B cell (primary cell): ENCODE measurements around the gene QSOX2. TPM values are rescaled to one million over a fixed set of nuclear protein-coding genes. Genes with fewer than 3 reads are reported as not detected.

Source experiments
- ATAC-seq: fragments of 200-7000 bp; cut with Tn5 transposase; one replicate; pipeline ENCODE4 v1.10.0; 2021; ENCODE audit warnings: low read depth, mild to moderate bottlenecking, moderate number of reproducible peaks, moderate library complexity
- CTCF ChIA-PET: fragments of 350-600 bp; sonication (Branson Sonifier 250); formaldehyde crosslinking; loops from one replicate; lab custom pipeline; 2021; ENCODE audit warnings: antibody characterized with exemption, inconsistent platforms; lab: Charles Lee
- POLR2A ChIA-PET: fragments of 350-600 bp; sonication (Branson Sonifier 250); formaldehyde crosslinking; loops from one replicate; lab custom pipeline; 2021; ENCODE audit warnings: antibody characterized with exemption; lab: Charles Lee
- DNase-seq: peaks from one replicate; pipeline ENCODE4 v3.0.0; 2013
- H2AFZ ChIP-seq: 2 replicates; pipeline ENCODE4 v1.6.1; 2012; ENCODE audit warnings: mild to moderate bottlenecking, low read depth, low read length; ENCODE audit not compliant: insufficient read depth, poor library complexity, severe bottlenecking
- H3K27ac ChIP-seq, 2 donors: 1 replicate in 1 of 2; 2 replicates in 1 of 2; pipeline ENCODE4 v1.5.1; 2012 to 2013; ENCODE audit warnings: low read length in 2 of 2, mild to moderate bottlenecking in 2 of 2, moderate library complexity in 1 of 2
- H3K27me3 ChIP-seq, 4 experiments: fragments of 200-600 bp in 1 of 4; sonication (generic) in 1 of 4; replicated peaks in 1 of 4; 1 replicate in 2 of 4; 2 replicates in 2 of 4; pipeline versions ENCODE4 v1.6.1 to v1.7.0; 2013 to 2016; ENCODE audit warnings: low read length in 3 of 4, mild to moderate bottlenecking in 2 of 4, mixed read lengths in 1 of 4, moderate library complexity in 1 of 4; ENCODE audit not compliant: insufficient read depth in 4 of 4, control insufficient read depth in 3 of 4; ENCODE audit errors: control extremely low read depth in 1 of 4
- H3K36me3 ChIP-seq, 2 experiments: replicated peaks in 1 of 2; 1 replicate in 1 of 2; 2 replicates in 1 of 2; pipeline versions ENCODE4 v1.6.1 to v1.7.1; 2013; ENCODE audit warnings: low read length in 1 of 2; ENCODE audit not compliant: insufficient read depth in 2 of 2, control insufficient read depth in 1 of 2; ENCODE audit errors: control extremely low read depth in 1 of 2, extremely low read depth in 1 of 2
- H3K4me1 ChIP-seq, 2 donors: fragments of 200-600 bp in 1 of 2; sonication (generic) in 1 of 2; 1 replicate in 1 of 2; 2 replicates in 1 of 2; pipeline versions ENCODE4 v1.5.1 to v1.6.1; 2013 to 2017; ENCODE audit warnings: low read length in 2 of 2; ENCODE audit not compliant: control insufficient read depth in 2 of 2, insufficient read depth in 2 of 2
- H3K4me2 ChIP-seq: replicated peaks from 2 replicates; pipeline ENCODE3; 2012; ENCODE audit warnings: mild to moderate bottlenecking, low read depth, low read length; ENCODE audit not compliant: poor library complexity, severe bottlenecking
- H3K4me3 ChIP-seq, 5 experiments: fragments of 200-600 bp in 1 of 5; sonication (generic) in 1 of 5; 1 replicate in 3 of 5; 2 replicates in 2 of 5; pipeline versions ENCODE4 v1.5.1 to v1.7.0; 2011 to 2016; ENCODE audit warnings: low read length in 4 of 5, mild to moderate bottlenecking in 4 of 5, low read depth in 2 of 5, control low read depth in 1 of 5, moderate library complexity in 1 of 5; ENCODE audit not compliant: insufficient read depth in 1 of 5; ENCODE audit errors: control extremely low read depth in 1 of 5, extremely low read depth in 1 of 5
- H3K79me2 ChIP-seq: fragments of 200-600 bp; sonication (generic); one replicate; pipeline ENCODE4 v1.6.0; 2016; ENCODE audit warnings: low read length; ENCODE audit not compliant: control insufficient read depth, insufficient read depth
- H3K9ac ChIP-seq: fragments of 200-600 bp; sonication (generic); 2 replicates; pipeline ENCODE4 v1.6.1; 2017; ENCODE audit warnings: mild to moderate bottlenecking, low read length, moderate library complexity
- H3K9me3 ChIP-seq, 3 donors: one replicate each; pipeline versions ENCODE4 v1.6.1 to v1.7.1; 2013; ENCODE audit warnings: low read length in 2 of 3; ENCODE audit not compliant: control insufficient read depth in 2 of 3, insufficient read depth in 1 of 3; ENCODE audit errors: control extremely low read depth in 1 of 3
- H4K20me1 ChIP-seq: 2 replicates; pipeline ENCODE4 v1.6.0; 2012; ENCODE audit warnings: mild to moderate bottlenecking, low read length; ENCODE audit not compliant: insufficient read depth, control insufficient read depth, poor library complexity, severe bottlenecking
- H3K27ac Mint-ChIP-seq: one replicate; pipeline ENCODE4 v1.8.0; 2021; ENCODE audit warnings: mixed read lengths
- H3K27me3 Mint-ChIP-seq: one replicate; pipeline ENCODE4 v1.8.0; 2021; ENCODE audit warnings: mixed read lengths
- H3K4me1 Mint-ChIP-seq: one replicate; pipeline ENCODE4 v1.8.0; 2021; ENCODE audit warnings: mixed read lengths
- H3K4me3 Mint-ChIP-seq: one replicate; pipeline ENCODE4 v1.8.0; 2021; ENCODE audit warnings: mixed read lengths
- H3K9me3 Mint-ChIP-seq: one replicate; pipeline ENCODE4 v1.8.0; 2022; ENCODE audit warnings: mixed read lengths; ENCODE audit not compliant: insufficient read depth
- EZH2 ChIP-seq: IDR thresholded peaks from 2 replicates; pipeline ENCODE4 v1.6.1; 2012; ENCODE audit warnings: borderline replicate concordance, low read depth, mild to moderate bottlenecking, moderate library complexity, low read length; ENCODE audit not compliant: insufficient read depth, poor library complexity, severe bottlenecking
- WGBS: methylation state at CpG from one replicate; pipeline ENCODE4 v1.1.5; 2013; ENCODE audit warnings: missing lambda C conversion rate; ENCODE audit not compliant: insufficient coverage; 5-methylcytosine and 5-hydroxymethylcytosine counted together
- intact Hi-C: fragments of 100-400 bp; cut with micrococcal nuclease; formaldehyde crosslinking; loops from one replicate; pipeline ENCODE4 v1.10.0; 2022
- polyA plus RNA-seq: library from polyadenylated mRNA; depleted of rRNA; stranded (reverse); fragments of >200 nt; gene quantifications from 2 replicates; pipeline ENCODE4 v1.2.3, GENCODE V29; 2012
- total RNA-seq, 2 donors: library from RNA; stranded (reverse); fragments of 120-200 nt in 1 of 2; gene quantifications; 1 replicate in 1 of 2; 2 replicates in 1 of 2; pipeline versions ENCODE4 v1.2.3 to v1.2.4, GENCODE V29; 2013 to 2022
- TF ChIP-seq, protein P1 (sequence below): fragments of 200-600 bp; IDR thresholded peaks from one replicate; pipeline ENCODE4 v1.8.0; 2022; ENCODE audit warnings: antibody characterized with exemption, mild to moderate bottlenecking

Gene QSOX2
- total and polyA plus RNA-seq, 2 donors (not counting 1 experiment from before 2014, with no cell fraction given) = 62.9 to 139 TPM

DNA sequence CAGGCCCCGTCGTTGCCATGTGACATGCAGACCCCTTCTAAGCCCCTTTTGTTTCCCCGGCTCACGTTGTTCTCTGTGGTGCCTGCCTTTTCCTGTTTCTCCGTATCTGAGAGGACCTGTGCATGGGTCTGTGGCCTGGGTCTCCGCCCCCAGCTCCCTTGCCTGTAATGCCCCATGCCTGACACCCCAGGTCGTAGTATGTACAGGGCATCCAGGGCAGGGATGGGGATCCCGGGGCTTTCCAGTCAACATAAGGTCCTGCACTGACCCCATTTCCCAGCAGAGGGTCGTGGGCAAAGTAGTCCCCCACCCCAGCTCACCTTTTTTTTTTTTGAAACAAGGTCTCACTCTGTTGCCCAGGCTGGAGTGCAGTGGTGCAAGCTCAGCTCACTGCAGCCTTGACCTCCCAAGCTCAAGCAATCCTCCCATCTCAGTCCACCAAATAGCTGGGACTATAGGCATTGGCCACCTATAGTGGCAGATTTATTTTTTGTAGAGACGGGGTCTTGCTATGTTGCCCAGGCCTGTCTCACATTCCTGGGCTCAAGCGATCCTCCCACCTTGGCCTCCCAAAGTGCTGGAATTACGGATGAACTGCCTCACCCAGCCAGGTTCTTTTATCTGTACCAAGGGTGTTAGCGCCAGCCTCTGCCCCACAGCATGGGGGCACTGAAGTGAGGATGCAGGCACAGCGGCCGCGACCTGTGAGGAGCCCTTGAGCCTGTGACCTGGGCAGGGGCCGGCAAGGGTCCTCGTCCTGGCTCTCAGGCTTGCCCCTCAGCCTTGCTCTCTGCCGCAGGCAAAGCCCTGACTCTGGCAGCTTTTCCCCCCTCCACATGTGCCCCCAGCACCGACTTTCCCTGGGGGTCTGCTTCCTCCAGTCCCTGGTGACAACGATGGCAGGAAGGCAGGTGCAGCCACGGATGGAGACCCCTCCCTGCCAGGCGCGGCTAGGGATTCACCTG, 19.1 kb upstream of the QSOX2 start:
- no peak for DNase-seq
- Histone ChIP-seq H3K36me3 (no peaks in the 10 kb centered on the region), H3K27me3 (no peaks in the 10 kb centered on the region), H3K9me3 (peaks cover 0 to 6% (median 0%) of the 10 kb centered on the region in 3 donors), H3K4me2 (no peak overlapping the region), H3K9ac (no peak overlapping the region), H3K4me1 (peaks cover 7 to 16% of the 10 kb centered on the region in 2 donors), H2AFZ (no peak overlapping the region), H3K27ac (no peak overlapping the region), H3K4me3 (no peak overlapping the region), H3K79me2 (no peaks in the 10 kb centered on the region), H4K20me1 (no peaks in the 10 kb centered on the region)
- intact Hi-C loops = no loop called here
- 78% methylated on average over 24 of the region's 24 CpGs for WGBS
- no peak overlapping the region for H3K27ac Mint-ChIP-seq
- ChIA-PET CTCF (interaction anchor here (1.2 kb wide), 1 partner anchor 18 kb away, joined by 4 read pairs; no protein-coding TSS in a partner anchor), POLR2A (no interaction called here)
- no peak for ATAC-seq
- peaks cover 11% of the 10 kb centered on the region for H3K4me1 Mint-ChIP-seq
- no peaks in the 10 kb centered on the region for H3K9me3 Mint-ChIP-seq
- no peak for TF ChIP-seq EZH2
- TF ChIP-seq, protein P1, sequence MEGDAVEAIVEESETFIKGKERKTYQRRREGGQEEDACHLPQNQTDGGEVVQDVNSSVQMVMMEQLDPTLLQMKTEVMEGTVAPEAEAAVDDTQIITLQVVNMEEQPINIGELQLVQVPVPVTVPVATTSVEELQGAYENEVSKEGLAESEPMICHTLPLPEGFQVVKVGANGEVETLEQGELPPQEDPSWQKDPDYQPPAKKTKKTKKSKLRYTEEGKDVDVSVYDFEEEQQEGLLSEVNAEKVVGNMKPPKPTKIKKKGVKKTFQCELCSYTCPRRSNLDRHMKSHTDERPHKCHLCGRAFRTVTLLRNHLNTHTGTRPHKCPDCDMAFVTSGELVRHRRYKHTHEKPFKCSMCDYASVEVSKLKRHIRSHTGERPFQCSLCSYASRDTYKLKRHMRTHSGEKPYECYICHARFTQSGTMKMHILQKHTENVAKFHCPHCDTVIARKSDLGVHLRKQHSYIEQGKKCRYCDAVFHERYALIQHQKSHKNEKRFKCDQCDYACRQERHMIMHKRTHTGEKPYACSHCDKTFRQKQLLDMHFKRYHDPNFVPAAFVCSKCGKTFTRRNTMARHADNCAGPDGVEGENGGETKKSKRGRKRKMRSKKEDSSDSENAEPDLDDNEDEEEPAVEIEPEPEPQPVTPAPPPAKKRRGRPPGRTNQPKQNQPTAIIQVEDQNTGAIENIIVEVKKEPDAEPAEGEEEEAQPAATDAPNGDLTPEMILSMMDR = no peak
- no peak overlapping the region for H3K4me3 Mint-ChIP-seq
- no peaks in the 10 kb centered on the region for H3K27me3 Mint-ChIP-seq

DNA sequence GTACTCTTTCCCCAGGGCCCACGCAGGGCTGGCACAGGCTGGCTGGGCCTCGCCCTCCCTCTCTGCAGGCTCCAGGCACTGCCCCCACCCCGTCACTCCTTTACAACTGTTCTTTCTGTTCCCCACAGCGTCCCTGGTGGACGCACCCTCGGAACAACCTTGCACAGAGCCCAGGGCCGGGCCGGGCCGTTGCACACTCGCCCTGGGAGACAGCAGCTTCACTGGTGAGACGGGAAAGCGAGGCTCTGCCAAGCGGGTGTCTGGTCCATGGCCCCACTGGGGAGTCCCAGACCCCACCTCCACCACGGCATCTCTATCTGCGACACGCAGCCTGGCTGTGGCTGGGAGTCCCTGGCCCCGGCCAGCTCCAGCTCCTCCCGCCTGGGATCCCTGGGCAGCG, 18.4 kb upstream of the QSOX2 start:
- H3K4me3 ChIP-seq = no peak overlapping the region
- ATAC-seq (no peak), DNase-seq (no peak)
- Mint-ChIP-seq H3K9me3 (no peaks in the 10 kb centered on the region), H3K27me3 (no peaks in the 10 kb centered on the region), H3K4me3 (no peak overlapping the region), H3K27ac (no peak overlapping the region), H3K4me1 (peaks cover 11% of the 10 kb centered on the region)
- H3K27ac ChIP-seq = no peak overlapping the region
- H3K9ac ChIP-seq = no peak overlapping the region
- no peaks in the 10 kb centered on the region for H3K79me2 ChIP-seq
- no peak overlapping the region for H3K4me2 ChIP-seq
- POLR2A ChIA-PET = no interaction called here
- peaks cover 7 to 16% of the 10 kb centered on the region in 2 donors for H3K4me1 ChIP-seq
- no peaks in the 10 kb centered on the region for H4K20me1 ChIP-seq
- intact Hi-C loops = no loop called here
- H2AFZ ChIP-seq = no peak overlapping the region
- TF ChIP-seq, protein P1 = no peak
- no peak for TF ChIP-seq EZH2
- WGBS = 94% methylated on average over 19 of the region's 19 CpGs
- CTCF ChIA-PET = interaction anchor here (1.2 kb wide), 1 partner anchor 19 kb away, joined by 4 read pairs; no protein-coding TSS in a partner anchor
- H3K27me3 ChIP-seq = no peaks in the 10 kb centered on the region
- peaks cover 0 to 6% (median 0%) of the 10 kb centered on the region in 3 donors for H3K9me3 ChIP-seq
- H3K36me3 ChIP-seq = no peaks in the 10 kb centered on the region
